Kidney (tissue), 14 donors: ENCODE results near the gene PRAF2. TPM values are rescaled to one million over a fixed set of nuclear protein-coding genes. Genes with fewer than 3 reads are reported as not detected.
A peak's percentile ranks its signal among the peaks of the same experiment; 100 is the strongest.

Experiments
- DNase-seq, 5 donors: peaks; one replicate each; pipeline ENCODE4 v3.0.0-alpha.2; 2013 to 2020
- FAIRE-seq: peaks from 2 replicates; lab custom pipeline; 2012; peaks lifted over from hg19 to GRCh38; lab: Jason Lieb, UNC
- H3K27ac ChIP-seq, 2 donors: one replicate each; pipeline ENCODE4 v1.7.0; 2013; ENCODE audit warnings: low read depth in 2 of 2, low read length in 2 of 2, inconsistent platforms in 1 of 2
- H3K27me3 ChIP-seq: one replicate; pipeline ENCODE4 v1.7.1; 2013; ENCODE audit warnings: low read length, inconsistent platforms; ENCODE audit not compliant: control insufficient read depth, insufficient read depth
- H3K36me3 ChIP-seq, 3 donors: one replicate each; pipeline versions ENCODE4 v1.7.0 to v1.7.1; 2013; ENCODE audit warnings: low read length in 3 of 3, control low read depth in 1 of 3, inconsistent platforms in 1 of 3; ENCODE audit not compliant: insufficient read depth in 3 of 3, control insufficient read depth in 2 of 3
- H3K4me1 ChIP-seq, 3 donors: one replicate each; pipeline versions ENCODE4 v1.7.0 to v1.7.1; 2013; ENCODE audit warnings: low read length in 3 of 3, inconsistent platforms in 1 of 3, low read depth in 1 of 3; ENCODE audit not compliant: control insufficient read depth in 2 of 3, insufficient read depth in 2 of 3
- H3K4me3 ChIP-seq, 3 donors: one replicate each; pipeline versions ENCODE4 v1.7.0 to v1.8.1; 2013; ENCODE audit warnings: low read length in 3 of 3, control low read depth in 1 of 3, inconsistent platforms in 1 of 3
- H3K9ac ChIP-seq, 3 donors: one replicate each; pipeline versions ENCODE4 v1.7.0 to v1.7.1; 2013; ENCODE audit warnings: low read length in 3 of 3, control low read depth in 1 of 3, inconsistent platforms in 1 of 3
- H3K9me3 ChIP-seq, 3 donors: one replicate each; pipeline versions ENCODE4 v1.7.0 to v1.7.1; 2013; ENCODE audit warnings: low read length in 3 of 3, control low read depth in 1 of 3, inconsistent platforms in 1 of 3; ENCODE audit not compliant: control insufficient read depth in 2 of 3, insufficient read depth in 1 of 3
- intact Hi-C: fragments of 100-400 bp; cut with DNase I; formaldehyde crosslinking; loops from one replicate; pipeline ENCODE4 v1.11.1; 2022
- polyA plus RNA-seq: library from polyadenylated mRNA; stranded (reverse); fragments of 350-450 nt; fragmentation: Illumina TruSeq; extraction: RNeasy Lipid Tissue Mini Kit (QIAGEN cat#74804); gene quantifications from one replicate; pipeline ENCODE4 v1.2.3, GENCODE V29; 2014; ENCODE audit warnings: low read depth, low replicate concordance; ENCODE audit not compliant: insufficient read depth
- total RNA-seq: library from RNA; stranded (reverse); fragmentation: NEBNext Ultra II Directional; extraction: Animal tissue kit (Norgen Biotek cat#: 25700); gene quantifications from one replicate; pipeline ENCODE4 v1.2.1, GENCODE V29; 2021
- TF ChIP-seq, protein P1 (sequence below): IDR thresholded peaks from 3 replicates; pipeline ENCODE4 v1.5.1; 2012; ENCODE audit warnings: mild to moderate bottlenecking, moderate library complexity, borderline replicate concordance; ENCODE audit not compliant: insufficient read depth; ENCODE audit errors: extremely low read depth
- donor health status: control.
- donor health status: control.
- donor health status: control.
- donor health status: control.
- donor health status: control.
- donor health status: DM: yes; HTN: yes; CAD: no.
- donor health status: Normal renal cell carcinoma (clear cell type).

PRAF2 gene
- total and polyA plus RNA-seq, 2 donors from 2014 or later: 24.0 to 47.9 TPM

DNA sequence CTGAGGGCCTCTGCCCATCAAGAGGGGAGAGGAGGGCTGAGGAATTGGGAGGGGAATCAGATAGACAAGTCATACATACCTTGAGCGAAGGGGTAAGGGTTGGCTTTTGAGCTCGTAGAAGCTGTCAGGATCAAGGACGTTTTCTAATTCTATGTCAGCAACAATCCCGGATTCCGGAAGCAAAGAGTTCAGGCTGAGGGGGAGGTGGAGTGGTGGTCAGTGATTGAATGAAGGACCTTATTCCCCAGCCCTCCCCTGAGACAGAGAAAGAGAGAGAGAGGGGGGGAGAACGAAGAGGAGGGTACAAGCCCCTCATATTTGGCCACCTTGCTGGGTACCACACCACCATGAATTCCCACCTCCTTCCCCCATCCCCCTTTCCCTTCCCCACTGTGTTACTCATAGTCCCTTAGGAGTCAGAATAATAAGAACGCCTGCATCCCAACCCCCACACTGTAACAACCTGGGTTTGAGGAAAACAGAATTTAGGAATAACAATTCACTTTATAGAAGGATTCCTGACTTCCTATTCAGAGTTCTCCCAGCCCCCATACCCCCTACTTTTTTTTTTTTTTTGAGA is 33.3 kb downstream of the PRAF2 start:
- FAIRE-seq (no peak), DNase-seq (no peak)
- intact Hi-C loops: no loop called here
- Histone ChIP-seq H3K9ac (peak overlapping the region in 2 of 3 donors; percentile 16 to 19), H3K4me1 (peaks cover 0 to 8% (median 0%) of the 10 kb centered on the region in 3 donors), H3K9me3 (no peaks in the 10 kb centered on the region), H3K36me3 (peaks cover 2 to 7% (median 5%) of the 10 kb centered on the region in 3 donors), H3K27ac (peak overlapping the region; percentile 74 to 84), H3K27me3 (no peaks in the 10 kb centered on the region), H3K4me3 (peak overlapping the region in 2 of 3 donors; percentile 25 to 38)
- TF ChIP-seq, protein P1, sequence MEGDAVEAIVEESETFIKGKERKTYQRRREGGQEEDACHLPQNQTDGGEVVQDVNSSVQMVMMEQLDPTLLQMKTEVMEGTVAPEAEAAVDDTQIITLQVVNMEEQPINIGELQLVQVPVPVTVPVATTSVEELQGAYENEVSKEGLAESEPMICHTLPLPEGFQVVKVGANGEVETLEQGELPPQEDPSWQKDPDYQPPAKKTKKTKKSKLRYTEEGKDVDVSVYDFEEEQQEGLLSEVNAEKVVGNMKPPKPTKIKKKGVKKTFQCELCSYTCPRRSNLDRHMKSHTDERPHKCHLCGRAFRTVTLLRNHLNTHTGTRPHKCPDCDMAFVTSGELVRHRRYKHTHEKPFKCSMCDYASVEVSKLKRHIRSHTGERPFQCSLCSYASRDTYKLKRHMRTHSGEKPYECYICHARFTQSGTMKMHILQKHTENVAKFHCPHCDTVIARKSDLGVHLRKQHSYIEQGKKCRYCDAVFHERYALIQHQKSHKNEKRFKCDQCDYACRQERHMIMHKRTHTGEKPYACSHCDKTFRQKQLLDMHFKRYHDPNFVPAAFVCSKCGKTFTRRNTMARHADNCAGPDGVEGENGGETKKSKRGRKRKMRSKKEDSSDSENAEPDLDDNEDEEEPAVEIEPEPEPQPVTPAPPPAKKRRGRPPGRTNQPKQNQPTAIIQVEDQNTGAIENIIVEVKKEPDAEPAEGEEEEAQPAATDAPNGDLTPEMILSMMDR: no peak

- FAIRE-seq (peak; percentile 35), DNase-seq (peak; percentile 68 to 92 (median 77))
- H3K9me3 ChIP-seq: no peaks in the 10 kb centered on the region
- peaks cover 2 to 7% (median 5%) of the 10 kb centered on the region in 3 donors for H3K36me3 ChIP-seq
- TF ChIP-seq, protein P1: no peak
- H3K4me1 ChIP-seq: peaks cover 0 to 8% (median 0%) of the 10 kb centered on the region in 3 donors
- H3K27me3 ChIP-seq: no peaks in the 10 kb centered on the region
- intact Hi-C loops: no loop called here
- H3K9ac ChIP-seq: peak overlapping the region in 1 of 3 donors; percentile 34
- H3K27ac ChIP-seq: peak overlapping the region; percentile 74 to 86
- H3K4me3 ChIP-seq: peak overlapping the region in 2 of 3 donors; percentile 25 to 38
Observed at GRCh38 chrX:49039598-49040375, 34.0 kb downstream of the PRAF2 start.

DNA sequence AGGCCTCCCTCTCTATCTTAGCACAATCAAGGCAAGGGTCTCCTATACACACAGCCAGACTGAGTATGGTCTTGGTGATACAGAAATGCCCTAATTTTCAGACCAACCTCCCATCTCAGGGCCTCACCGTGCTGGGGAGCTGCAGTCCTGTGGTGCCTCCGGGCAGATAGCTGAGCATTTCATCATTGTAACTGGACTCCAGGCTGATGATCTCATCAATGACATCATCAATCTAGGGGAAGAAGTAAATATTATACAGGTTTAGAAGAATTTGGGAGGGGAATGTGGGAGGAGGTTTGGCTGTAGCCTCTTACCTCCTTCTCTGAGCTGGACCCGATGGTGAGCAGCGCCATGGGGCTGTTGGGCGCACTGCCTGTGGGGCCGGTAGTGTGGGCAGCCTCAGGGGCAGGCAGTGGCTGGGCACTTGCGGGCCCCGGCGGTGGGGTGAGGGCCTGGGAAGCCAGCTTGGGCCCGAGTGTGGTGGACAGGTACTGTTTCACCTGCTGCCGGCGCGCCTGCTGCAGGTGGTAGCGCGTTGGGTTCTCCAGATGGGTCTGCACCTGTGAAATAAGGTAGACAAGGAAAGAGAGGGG is 35.8 kb downstream of the PRAF2 start:
- FAIRE-seq (no peak), DNase-seq (no peak)
- H3K4me3 ChIP-seq: no peak overlapping the region
- H3K4me1 ChIP-seq: peaks cover 0 to 8% (median 0%) of the 10 kb centered on the region in 3 donors
- no peak overlapping the region for H3K27ac ChIP-seq
- H3K9me3 ChIP-seq: no peaks in the 10 kb centered on the region
- H3K9ac ChIP-seq: no peak overlapping the region
- TF ChIP-seq, protein P1: no peak
- intact Hi-C loops: no loop called here
- no peaks in the 10 kb centered on the region for H3K27me3 ChIP-seq
- peaks cover 2 to 17% (median 11%) of the 10 kb centered on the region in 3 donors for H3K36me3 ChIP-seq
